Measurements from ENCODE around the gene FEZ2. TPM values are rescaled to one million over a fixed set of nuclear protein-coding genes. Genes with fewer than 3 reads are reported as not detected.

FEZ2 gene
- polyA plus RNA-seq, 1 donor from 2014 or later, result 36.8 TPM

GRCh38 chr2:36616947-36617346 lies 19.0 kb upstream of the FEZ2 start:
- H3K9me3 ChIP-seq (ENCODE audit: low read length), result no peaks in the 10 kb centered on the region
- H4K20me1 ChIP-seq (ENCODE audit: insufficient read depth), result no peaks in the 10 kb centered on the region
- H3F3A ChIP-seq (ENCODE audit: insufficient read depth, low read length, poor library complexity, severe bottlenecking), result no peaks in the 10 kb centered on the region
- H3K36me3 ChIP-seq (ENCODE audit: insufficient read depth, low read length), result no peaks in the 10 kb centered on the region
- H3K4me2 ChIP-seq (ENCODE audit: low read length), result no peak overlapping the region
- no peak overlapping the region for H3K9ac ChIP-seq (ENCODE audit: low read length)
- TF ChIP-seq POLR2AphosphoS5 (IDR thresholded peaks at IDR 0.05) (no peak), MXI1 (conservative IDR thresholded peaks at IDR 0.05; ENCODE audit: poor library complexity, severe bottlenecking) (no peak), EP300 (conservative IDR thresholded peaks at IDR 0.05; ENCODE audit: poor library complexity, severe bottlenecking) (no peak), CTCF (IDR thresholded peaks at IDR 0.05; ENCODE audit: poor library complexity, severe bottlenecking) (no peak), REST (IDR thresholded peaks at IDR 0.05; ENCODE audit: borderline replicate concordance) (no peak), TAF1 (IDR thresholded peaks at IDR 0.05; ENCODE audit: low read depth) (no peak), SMC3 (conservative IDR thresholded peaks at IDR 0.05; ENCODE audit: poor library complexity) (no peak), EZH2 (IDR thresholded peaks at IDR 0.05; ENCODE audit: borderline replicate concordance, insufficient read depth, low read length, poor library complexity, severe bottlenecking) (no peak), RAD21 (conservative IDR thresholded peaks at IDR 0.05) (no peak)
- no peak overlapping the region for H3K4me3 ChIP-seq (ENCODE audit: low read length)
- no peaks in the 10 kb centered on the region for H3K27me3 ChIP-seq (ENCODE audit: insufficient read depth, low read depth, low read length)
- no peaks in the 10 kb centered on the region for H3K9me2 ChIP-seq (ENCODE audit: insufficient read depth, low read length)
- no peaks in the 10 kb centered on the region for H3K79me2 ChIP-seq (replicated peaks; ENCODE audit: insufficient read depth, low read length)
- no peak overlapping the region for H2AFZ ChIP-seq (ENCODE audit: low read depth, low read length)
- no peak overlapping the region for H3K27ac ChIP-seq (ENCODE audit: low read length)

GRCh38 chr2:36615222-36615621 lies 17.3 kb upstream of the FEZ2 start:
- Histone ChIP-seq H3K27me3 (ENCODE audit: insufficient read depth, low read depth, low read length) (no peaks in the 10 kb centered on the region), H3K36me3 (ENCODE audit: insufficient read depth, low read length) (no peaks in the 10 kb centered on the region), H3K9me2 (ENCODE audit: insufficient read depth, low read length) (no peaks in the 10 kb centered on the region), H3K4me3 (ENCODE audit: low read length) (no peak overlapping the region), H3K79me2 (replicated peaks; ENCODE audit: insufficient read depth, low read length) (no peaks in the 10 kb centered on the region), H2AFZ (ENCODE audit: low read depth, low read length) (no peak overlapping the region), H3K27ac (ENCODE audit: low read length) (no peak overlapping the region), H4K20me1 (ENCODE audit: insufficient read depth) (no peaks in the 10 kb centered on the region), H3K9ac (ENCODE audit: low read length) (no peak overlapping the region), H3F3A (ENCODE audit: insufficient read depth, low read length, poor library complexity, severe bottlenecking) (no peaks in the 10 kb centered on the region), H3K9me3 (ENCODE audit: low read length) (no peaks in the 10 kb centered on the region), H3K4me2 (ENCODE audit: low read length) (no peak overlapping the region)
- TF ChIP-seq SMC3 (conservative IDR thresholded peaks at IDR 0.05; ENCODE audit: poor library complexity), result no peak

- no peak for TF ChIP-seq EP300 (conservative IDR thresholded peaks at IDR 0.05; ENCODE audit: poor library complexity, severe bottlenecking)
- TF ChIP-seq REST (IDR thresholded peaks at IDR 0.05; ENCODE audit: borderline replicate concordance), result no peak
- TF ChIP-seq TAF1 (IDR thresholded peaks at IDR 0.05; ENCODE audit: low read depth), result no peak
- no peak for TF ChIP-seq CTCF (IDR thresholded peaks at IDR 0.05; ENCODE audit: poor library complexity, severe bottlenecking)
- no peak for TF ChIP-seq EZH2 (IDR thresholded peaks at IDR 0.05; ENCODE audit: borderline replicate concordance, insufficient read depth, low read length, poor library complexity, severe bottlenecking)
- no peak for TF ChIP-seq POLR2AphosphoS5 (IDR thresholded peaks at IDR 0.05)
- no peak for TF ChIP-seq MXI1 (conservative IDR thresholded peaks at IDR 0.05; ENCODE audit: poor library complexity, severe bottlenecking)
- no peak for TF ChIP-seq SMC3 (conservative IDR thresholded peaks at IDR 0.05; ENCODE audit: poor library complexity)
- no peak for TF ChIP-seq RAD21 (conservative IDR thresholded peaks at IDR 0.05)
- no peak overlapping the region for H3K4me3 ChIP-seq (ENCODE audit: low read length)
- no peak overlapping the region for H2AFZ ChIP-seq (ENCODE audit: low read depth, low read length)
- no peaks in the 10 kb centered on the region for H3K79me2 ChIP-seq (replicated peaks; ENCODE audit: insufficient read depth, low read length)
- H3K36me3 ChIP-seq (ENCODE audit: insufficient read depth, low read length), result no peaks in the 10 kb centered on the region
- no peaks in the 10 kb centered on the region for H3K9me3 ChIP-seq (ENCODE audit: low read length)
- H3K27ac ChIP-seq (ENCODE audit: low read length), result no peak overlapping the region
- H3K4me2 ChIP-seq (ENCODE audit: low read length), result no peak overlapping the region
- no peaks in the 10 kb centered on the region for H3K27me3 ChIP-seq (ENCODE audit: insufficient read depth, low read depth, low read length)
- H3K9ac ChIP-seq (ENCODE audit: low read length), result no peak overlapping the region
- H3F3A ChIP-seq (ENCODE audit: insufficient read depth, low read length, poor library complexity, severe bottlenecking), result no peaks in the 10 kb centered on the region
- no peaks in the 10 kb centered on the region for H3K9me2 ChIP-seq (ENCODE audit: insufficient read depth, low read length)
- no peaks in the 10 kb centered on the region for H4K20me1 ChIP-seq (ENCODE audit: insufficient read depth)
Observed at GRCh38 chr2:36613801-36614200, 15.8 kb upstream of the FEZ2 start.

Measured in neural cell (in vitro differentiated cells).